ENCODE data around the gene MPO. TPM values are rescaled to one million over a fixed set of nuclear protein-coding genes. Genes with fewer than 3 reads are reported as not detected.

The MPO gene
- total RNA-seq, 1 experiment from 2014 or later: not detected

DNA sequence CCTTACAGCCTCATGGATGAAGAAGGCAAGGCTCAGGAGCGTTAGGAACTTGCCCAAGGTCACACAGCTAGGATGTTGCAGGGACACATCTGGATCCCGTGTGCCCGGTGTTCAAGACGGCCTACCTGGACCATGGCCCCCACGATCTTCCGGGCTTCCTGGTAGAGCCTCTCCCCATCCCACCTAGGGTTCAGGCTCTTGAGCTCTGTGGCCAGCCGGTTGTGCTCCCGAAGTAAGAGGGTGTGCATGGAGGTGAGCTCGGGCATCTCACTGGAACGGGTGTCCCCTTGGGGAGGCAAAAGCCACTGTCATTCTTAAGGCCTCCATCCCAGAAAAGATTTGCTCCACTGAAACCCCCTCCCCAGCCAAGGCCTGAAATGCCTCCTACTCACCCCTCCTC lies 5.3 kb downstream of the MPO start:
- H3K9ac ChIP-seq (ENCODE audit: low read length): no peak overlapping the region
- ChIA-PET RAD21 (ENCODE audit: low non-redundant PET in 1 of 2, low total read pairs in 2 of 2, uncharacterized antibody in 2 of 2, unreplicated experiment in 2 of 2) (no interaction called here), POLR2A (no interaction called here)

More for the DNA sequence above, 5.3 kb downstream of the MPO start:
- no peak overlapping the region for H2AFZ ChIP-seq (ENCODE audit: low read depth, low read length, poor library complexity, severe bottlenecking)
- no peaks in the 10 kb centered on the region for H3K36me3 ChIP-seq (ENCODE audit: control insufficient read depth in 1 of 2, insufficient read depth in 2 of 2, low read length in 2 of 2)
- no peaks in the 10 kb centered on the region for H3K9me2 ChIP-seq (ENCODE audit: insufficient read depth)
- DNase-seq (ENCODE audit: low read depth, low spot score): no peak
- no peak for ATAC-seq
- BruUV-seq (replicated peaks): no TSS peak
- H3K4me1 ChIP-seq (ENCODE audit: control insufficient read depth in 1 of 2, insufficient read depth in 2 of 2, low read length in 2 of 2): peaks cover 0 to 7% of the 10 kb centered on the region in 2 experiments; a peak in 1 of 4 replicates
- CTCF ChIA-PET: interaction anchor here (1.2 to 1.7 kb wide), 3 partner anchors 10 to 25 kb away, joined by 3 to 5 read pairs (median 4); no protein-coding TSS in a partner anchor
- no peaks in the 10 kb centered on the region for H4K20me1 ChIP-seq (ENCODE audit: insufficient read depth)
- intact Hi-C loops (cut with micrococcal nuclease): no loop called here
- no peak overlapping the region for H3K27ac ChIP-seq (ENCODE audit: low read depth, low read length)
- H3K9me3 ChIP-seq (ENCODE audit: control insufficient read depth in 1 of 2, insufficient read depth in 1 of 2, low read depth in 1 of 2, low read length in 2 of 2): no peaks in the 10 kb centered on the region
- no peak for TF ChIP-seq EGR1 (IDR thresholded peaks at IDR 0.05; ENCODE audit: low read depth)
- TF ChIP-seq ZNF274 (IDR thresholded peaks at IDR 0.05; ENCODE audit: low read depth, low read length): no peak
- TF ChIP-seq RAD21 (IDR thresholded peaks at IDR 0.05; ENCODE audit: low read depth): no peak
- no peak for TF ChIP-seq CEBPB (IDR thresholded peaks at IDR 0.05; ENCODE audit: low read depth)
- no peak for TF ChIP-seq SRF (IDR thresholded peaks at IDR 0.05; ENCODE audit: low read depth)
- TF ChIP-seq, protein P1, sequence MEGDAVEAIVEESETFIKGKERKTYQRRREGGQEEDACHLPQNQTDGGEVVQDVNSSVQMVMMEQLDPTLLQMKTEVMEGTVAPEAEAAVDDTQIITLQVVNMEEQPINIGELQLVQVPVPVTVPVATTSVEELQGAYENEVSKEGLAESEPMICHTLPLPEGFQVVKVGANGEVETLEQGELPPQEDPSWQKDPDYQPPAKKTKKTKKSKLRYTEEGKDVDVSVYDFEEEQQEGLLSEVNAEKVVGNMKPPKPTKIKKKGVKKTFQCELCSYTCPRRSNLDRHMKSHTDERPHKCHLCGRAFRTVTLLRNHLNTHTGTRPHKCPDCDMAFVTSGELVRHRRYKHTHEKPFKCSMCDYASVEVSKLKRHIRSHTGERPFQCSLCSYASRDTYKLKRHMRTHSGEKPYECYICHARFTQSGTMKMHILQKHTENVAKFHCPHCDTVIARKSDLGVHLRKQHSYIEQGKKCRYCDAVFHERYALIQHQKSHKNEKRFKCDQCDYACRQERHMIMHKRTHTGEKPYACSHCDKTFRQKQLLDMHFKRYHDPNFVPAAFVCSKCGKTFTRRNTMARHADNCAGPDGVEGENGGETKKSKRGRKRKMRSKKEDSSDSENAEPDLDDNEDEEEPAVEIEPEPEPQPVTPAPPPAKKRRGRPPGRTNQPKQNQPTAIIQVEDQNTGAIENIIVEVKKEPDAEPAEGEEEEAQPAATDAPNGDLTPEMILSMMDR (IDR thresholded peaks at IDR 0.05 in 2 of 3, conservative IDR thresholded peaks at IDR 0.05 in 1 of 3; ENCODE audit: borderline replicate concordance in 1 of 3, insufficient read depth in 1 of 3, low read depth in 2 of 3, low read length in 2 of 3): no peak
- TF ChIP-seq EZH2phosphoT487 (IDR thresholded peaks at IDR 0.05; ENCODE audit: borderline replicate concordance): no peak
- TF ChIP-seq SP1 (IDR thresholded peaks at IDR 0.05; ENCODE audit: low read depth): no peak
- no peak for TF ChIP-seq JUND (IDR thresholded peaks at IDR 0.05)
- TF ChIP-seq, protein P2, sequence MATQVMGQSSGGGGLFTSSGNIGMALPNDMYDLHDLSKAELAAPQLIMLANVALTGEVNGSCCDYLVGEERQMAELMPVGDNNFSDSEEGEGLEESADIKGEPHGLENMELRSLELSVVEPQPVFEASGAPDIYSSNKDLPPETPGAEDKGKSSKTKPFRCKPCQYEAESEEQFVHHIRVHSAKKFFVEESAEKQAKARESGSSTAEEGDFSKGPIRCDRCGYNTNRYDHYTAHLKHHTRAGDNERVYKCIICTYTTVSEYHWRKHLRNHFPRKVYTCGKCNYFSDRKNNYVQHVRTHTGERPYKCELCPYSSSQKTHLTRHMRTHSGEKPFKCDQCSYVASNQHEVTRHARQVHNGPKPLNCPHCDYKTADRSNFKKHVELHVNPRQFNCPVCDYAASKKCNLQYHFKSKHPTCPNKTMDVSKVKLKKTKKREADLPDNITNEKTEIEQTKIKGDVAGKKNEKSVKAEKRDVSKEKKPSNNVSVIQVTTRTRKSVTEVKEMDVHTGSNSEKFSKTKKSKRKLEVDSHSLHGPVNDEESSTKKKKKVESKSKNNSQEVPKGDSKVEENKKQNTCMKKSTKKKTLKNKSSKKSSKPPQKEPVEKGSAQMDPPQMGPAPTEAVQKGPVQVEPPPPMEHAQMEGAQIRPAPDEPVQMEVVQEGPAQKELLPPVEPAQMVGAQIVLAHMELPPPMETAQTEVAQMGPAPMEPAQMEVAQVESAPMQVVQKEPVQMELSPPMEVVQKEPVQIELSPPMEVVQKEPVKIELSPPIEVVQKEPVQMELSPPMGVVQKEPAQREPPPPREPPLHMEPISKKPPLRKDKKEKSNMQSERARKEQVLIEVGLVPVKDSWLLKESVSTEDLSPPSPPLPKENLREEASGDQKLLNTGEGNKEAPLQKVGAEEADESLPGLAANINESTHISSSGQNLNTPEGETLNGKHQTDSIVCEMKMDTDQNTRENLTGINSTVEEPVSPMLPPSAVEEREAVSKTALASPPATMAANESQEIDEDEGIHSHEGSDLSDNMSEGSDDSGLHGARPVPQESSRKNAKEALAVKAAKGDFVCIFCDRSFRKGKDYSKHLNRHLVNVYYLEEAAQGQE (IDR thresholded peaks at IDR 0.05; ENCODE audit: low read depth): no peak
- no peak for TF ChIP-seq POLR2AphosphoS5 (IDR thresholded peaks at IDR 0.05; ENCODE audit: low read depth, low read length)
- no peak for TF ChIP-seq EZH2 (IDR thresholded peaks at IDR 0.05)
- no peak for TF ChIP-seq ELF1 (IDR thresholded peaks at IDR 0.05; ENCODE audit: borderline replicate concordance, low read depth)
- H3K79me2 ChIP-seq (ENCODE audit: insufficient read depth, low read length): no peaks in the 10 kb centered on the region
- no peaks in the 10 kb centered on the region for H3K27me3 ChIP-seq (ENCODE audit: insufficient read depth, low read length)
- no peak overlapping the region for H3K4me3 ChIP-seq (replicated peaks in 1 of 2; ENCODE audit: low read depth in 1 of 2, low read length in 2 of 2)
- H3K4me2 ChIP-seq (ENCODE audit: low read length): no peak overlapping the region
